ENCODE measurements around the gene OBSCN. TPM values are rescaled to one million over a fixed set of nuclear protein-coding genes. Genes with fewer than 3 reads are reported as not detected.

OBSCN gene
- total RNA-seq, 1 experiment from 2014 or later: 10.5 TPM

- no peak overlapping the region for H3K27ac ChIP-seq (ENCODE audit: low read length)
- no peaks in the 10 kb centered on the region for H3K9me3 ChIP-seq (ENCODE audit: control insufficient read depth, insufficient read depth, low read depth, low read length)
- no peak overlapping the region for H3K4me3 ChIP-seq (ENCODE audit: low read depth in 2 of 2, low read length in 2 of 2)
- BruUV-seq (replicated peaks): no TSS peak
- ChIA-PET CTCF (no interaction called here), POLR2A (no interaction called here)
- in situ Hi-C loops (cut with HindIII; ENCODE audit: low pct_unique_long_range_greater_than_20kb, low sequenced_read_pairs) (no loop called here), intact Hi-C loops (cut with micrococcal nuclease; ENCODE audit: unreplicated experiment) (no loop called here)
- H3K4me1 ChIP-seq (ENCODE audit: control insufficient read depth, insufficient read depth, low read length): no peaks in the 10 kb centered on the region
- H3K27me3 ChIP-seq (ENCODE audit: control insufficient read depth, insufficient read depth, low read length): peaks cover 5% of the 10 kb centered on the region; the same call in 1 of the 2 replicates
- TF ChIP-seq TCF7L2 (IDR thresholded peaks at IDR 0.05; ENCODE audit: low read depth, low read length) (no peak), SIN3A (IDR thresholded peaks at IDR 0.05; ENCODE audit: borderline replicate concordance, insufficient read depth, low read depth, low read length) (no peak), POLR2AphosphoS5 (IDR thresholded peaks at IDR 0.05; ENCODE audit: low read depth, low read length) (no peak)
- TF ChIP-seq, protein P1, sequence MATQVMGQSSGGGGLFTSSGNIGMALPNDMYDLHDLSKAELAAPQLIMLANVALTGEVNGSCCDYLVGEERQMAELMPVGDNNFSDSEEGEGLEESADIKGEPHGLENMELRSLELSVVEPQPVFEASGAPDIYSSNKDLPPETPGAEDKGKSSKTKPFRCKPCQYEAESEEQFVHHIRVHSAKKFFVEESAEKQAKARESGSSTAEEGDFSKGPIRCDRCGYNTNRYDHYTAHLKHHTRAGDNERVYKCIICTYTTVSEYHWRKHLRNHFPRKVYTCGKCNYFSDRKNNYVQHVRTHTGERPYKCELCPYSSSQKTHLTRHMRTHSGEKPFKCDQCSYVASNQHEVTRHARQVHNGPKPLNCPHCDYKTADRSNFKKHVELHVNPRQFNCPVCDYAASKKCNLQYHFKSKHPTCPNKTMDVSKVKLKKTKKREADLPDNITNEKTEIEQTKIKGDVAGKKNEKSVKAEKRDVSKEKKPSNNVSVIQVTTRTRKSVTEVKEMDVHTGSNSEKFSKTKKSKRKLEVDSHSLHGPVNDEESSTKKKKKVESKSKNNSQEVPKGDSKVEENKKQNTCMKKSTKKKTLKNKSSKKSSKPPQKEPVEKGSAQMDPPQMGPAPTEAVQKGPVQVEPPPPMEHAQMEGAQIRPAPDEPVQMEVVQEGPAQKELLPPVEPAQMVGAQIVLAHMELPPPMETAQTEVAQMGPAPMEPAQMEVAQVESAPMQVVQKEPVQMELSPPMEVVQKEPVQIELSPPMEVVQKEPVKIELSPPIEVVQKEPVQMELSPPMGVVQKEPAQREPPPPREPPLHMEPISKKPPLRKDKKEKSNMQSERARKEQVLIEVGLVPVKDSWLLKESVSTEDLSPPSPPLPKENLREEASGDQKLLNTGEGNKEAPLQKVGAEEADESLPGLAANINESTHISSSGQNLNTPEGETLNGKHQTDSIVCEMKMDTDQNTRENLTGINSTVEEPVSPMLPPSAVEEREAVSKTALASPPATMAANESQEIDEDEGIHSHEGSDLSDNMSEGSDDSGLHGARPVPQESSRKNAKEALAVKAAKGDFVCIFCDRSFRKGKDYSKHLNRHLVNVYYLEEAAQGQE (IDR thresholded peaks at IDR 0.05; ENCODE audit: insufficient read depth in 1 of 2, low read depth in 2 of 2, low read length in 1 of 2): no peak
- TF ChIP-seq, protein P2, sequence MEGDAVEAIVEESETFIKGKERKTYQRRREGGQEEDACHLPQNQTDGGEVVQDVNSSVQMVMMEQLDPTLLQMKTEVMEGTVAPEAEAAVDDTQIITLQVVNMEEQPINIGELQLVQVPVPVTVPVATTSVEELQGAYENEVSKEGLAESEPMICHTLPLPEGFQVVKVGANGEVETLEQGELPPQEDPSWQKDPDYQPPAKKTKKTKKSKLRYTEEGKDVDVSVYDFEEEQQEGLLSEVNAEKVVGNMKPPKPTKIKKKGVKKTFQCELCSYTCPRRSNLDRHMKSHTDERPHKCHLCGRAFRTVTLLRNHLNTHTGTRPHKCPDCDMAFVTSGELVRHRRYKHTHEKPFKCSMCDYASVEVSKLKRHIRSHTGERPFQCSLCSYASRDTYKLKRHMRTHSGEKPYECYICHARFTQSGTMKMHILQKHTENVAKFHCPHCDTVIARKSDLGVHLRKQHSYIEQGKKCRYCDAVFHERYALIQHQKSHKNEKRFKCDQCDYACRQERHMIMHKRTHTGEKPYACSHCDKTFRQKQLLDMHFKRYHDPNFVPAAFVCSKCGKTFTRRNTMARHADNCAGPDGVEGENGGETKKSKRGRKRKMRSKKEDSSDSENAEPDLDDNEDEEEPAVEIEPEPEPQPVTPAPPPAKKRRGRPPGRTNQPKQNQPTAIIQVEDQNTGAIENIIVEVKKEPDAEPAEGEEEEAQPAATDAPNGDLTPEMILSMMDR (IDR thresholded peaks at IDR 0.05): no peak
- DNase-seq (ENCODE audit: low read depth, low spot score) (no peak), ATAC-seq (no peak)
- H3K36me3 ChIP-seq (ENCODE audit: control insufficient read depth, insufficient read depth, low read length): no peaks in the 10 kb centered on the region
Observed at GRCh38 chr1:228321435-228321834, 113.6 kb downstream of the OBSCN start.

DNA sequence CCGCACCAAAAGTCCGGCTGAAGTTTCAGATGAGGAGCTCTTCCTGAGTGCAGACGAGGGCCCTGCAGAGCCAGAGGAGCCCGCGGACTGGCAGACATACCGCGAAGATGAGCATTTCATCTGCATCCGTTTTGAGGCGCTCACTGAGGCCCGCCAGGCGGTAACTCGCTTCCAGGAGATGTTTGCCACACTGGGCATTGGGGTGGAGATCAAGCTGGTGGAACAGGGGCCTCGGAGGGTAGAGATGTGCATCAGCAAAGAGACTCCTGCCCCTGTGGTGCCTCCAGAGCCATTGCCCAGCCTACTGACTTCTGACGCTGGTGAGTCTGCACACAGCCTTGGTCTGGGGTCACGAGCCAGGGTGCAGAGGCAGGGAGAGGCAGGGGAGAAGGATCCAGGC, 114.1 kb downstream of the OBSCN start:
- Histone ChIP-seq H3K27ac (ENCODE audit: low read length) (no peak overlapping the region), H3K9me3 (ENCODE audit: control insufficient read depth, insufficient read depth, low read depth, low read length) (no peaks in the 10 kb centered on the region), H3K4me1 (ENCODE audit: control insufficient read depth, insufficient read depth, low read length) (no peaks in the 10 kb centered on the region), H3K27me3 (ENCODE audit: control insufficient read depth, insufficient read depth, low read length) (peaks cover 8% of the 10 kb centered on the region; the same call in 1 of the 2 replicates), H3K4me3 (ENCODE audit: low read depth in 2 of 2, low read length in 2 of 2) (no peak overlapping the region), H3K36me3 (ENCODE audit: control insufficient read depth, insufficient read depth, low read length) (no peaks in the 10 kb centered on the region)
- CTCF ChIA-PET: no interaction called here
- DNase-seq (ENCODE audit: low read depth, low spot score) (no peak), ATAC-seq (no peak)
- POLR2A ChIA-PET: no interaction called here
- in situ Hi-C loops (cut with HindIII; ENCODE audit: low pct_unique_long_range_greater_than_20kb, low sequenced_read_pairs) (no loop called here), intact Hi-C loops (cut with micrococcal nuclease; ENCODE audit: unreplicated experiment) (no loop called here)
- no TSS peak for BruUV-seq (replicated peaks)
- no peak for TF ChIP-seq TCF7L2 (IDR thresholded peaks at IDR 0.05; ENCODE audit: low read depth, low read length)
- TF ChIP-seq SIN3A (IDR thresholded peaks at IDR 0.05; ENCODE audit: borderline replicate concordance, insufficient read depth, low read depth, low read length): no peak
- TF ChIP-seq, protein P2 (IDR thresholded peaks at IDR 0.05): no peak
- no peak for TF ChIP-seq POLR2AphosphoS5 (IDR thresholded peaks at IDR 0.05; ENCODE audit: low read depth, low read length)
- TF ChIP-seq, protein P1 (IDR thresholded peaks at IDR 0.05; ENCODE audit: insufficient read depth in 1 of 2, low read depth in 2 of 2, low read length in 1 of 2): no peak
